ENCODE measurements around the gene ZNF516.

DNA sequence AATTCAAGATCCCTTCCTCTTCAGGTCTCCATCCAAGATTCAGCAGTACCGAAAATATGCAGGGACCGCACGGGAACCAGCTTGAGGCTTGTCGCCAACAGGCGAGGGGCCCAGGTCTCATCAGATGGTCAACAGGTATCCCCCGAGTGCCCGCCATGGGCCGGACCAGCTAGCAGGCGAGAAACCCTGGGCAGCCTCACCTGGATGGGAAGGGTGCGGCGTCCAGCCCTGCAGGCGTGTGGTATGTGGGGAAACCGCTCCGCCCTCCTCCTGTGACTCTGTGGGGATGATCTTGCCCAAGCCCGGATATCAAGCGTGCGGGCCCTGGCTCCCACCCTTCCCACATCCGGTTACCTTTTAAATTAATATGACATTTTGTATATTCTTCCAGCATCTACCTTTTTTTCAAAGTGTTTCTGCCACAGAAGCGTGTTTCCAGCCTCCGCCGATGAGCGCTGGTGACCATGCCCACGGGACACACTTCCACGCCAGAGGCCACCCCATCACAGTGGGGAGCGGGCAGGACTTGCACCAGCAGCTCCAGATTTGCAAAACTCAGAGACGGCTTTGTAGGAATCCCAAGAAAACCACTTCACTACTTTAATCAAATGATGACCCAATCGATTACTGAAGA is 33.2 kb downstream of the ZNF516 start:
- TF ChIP-seq CTCF (IDR thresholded peaks at IDR 0.05) (no peak), POLR2A (IDR thresholded peaks at IDR 0.05) (no peak)
